ENCODE results near the gene GUCY1A1.

GRCh38 chr4:155773196-155773800, 106.7 kb downstream of the GUCY1A1 start:
- TF ChIP-seq ZNF335 (tag by site-specific recombination; conservative IDR thresholded peaks at IDR 0.05) (no peak), YY1 (tag by site-specific recombination; IDR thresholded peaks at IDR 0.05) (no peak), CTCF (tag by site-specific recombination; IDR thresholded peaks at IDR 0.05) (no peak), PRDM1 (tag by site-specific recombination; IDR thresholded peaks at IDR 0.05) (no peak), ZSCAN30 (tag by site-specific recombination; IDR thresholded peaks at IDR 0.05) (no peak), ZNF776 (tag by site-specific recombination; IDR thresholded peaks at IDR 0.05; ENCODE audit: borderline replicate concordance) (no peak), ZBTB1 (tag by site-specific recombination; IDR thresholded peaks at IDR 0.05) (no peak), ZNF26 (tag by site-specific recombination; IDR thresholded peaks at IDR 0.05) (no peak), TSHZ1 (tag by site-specific recombination; IDR thresholded peaks at IDR 0.05; ENCODE audit: borderline replicate concordance) (no peak), ZNF777 (tag by site-specific recombination; IDR thresholded peaks at IDR 0.05; ENCODE audit: borderline replicate concordance) (no peak), HOXA7 (CRISPR knock-in tag; IDR thresholded peaks at IDR 0.05; ENCODE audit: borderline replicate concordance) (no peak), ZFHX2 (tag by site-specific recombination; conservative IDR thresholded peaks at IDR 0.05) (no peak)

All from HEK293 (cell line).